GDM1 (cell line): ENCODE results near the gene TCFL5.
A peak's percentile ranks its signal among the peaks of the same experiment; 100 is the strongest.

ENCODE experiments used
- DNase-seq: peaks from one replicate; lab custom pipeline; 2025; lab: John Stamatoyannopoulos, UW

TCFL5 gene

GRCh38 chr20:62795023-62795761 is 66.4 kb downstream of the TCFL5 start:
- peak; percentile 64 for DNase-seq

GRCh38 chr20:62794007-62794724 is 67.5 kb downstream of the TCFL5 start:
- peak; percentile 94 for DNase-seq

DNA sequence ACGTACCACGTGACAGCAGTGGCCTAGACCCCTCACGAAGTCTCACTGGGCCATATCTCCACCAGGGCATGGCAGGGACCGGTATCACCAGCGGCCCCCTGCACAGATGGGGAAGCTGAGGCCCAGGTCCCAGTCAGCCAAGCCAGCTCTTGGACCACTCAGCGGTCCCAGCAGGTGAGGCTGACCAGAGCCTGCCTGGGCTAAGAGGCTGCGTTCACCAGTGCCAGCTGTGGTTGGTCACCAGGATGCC is 67.9 kb downstream of the TCFL5 start:
- no peak for DNase-seq

GRCh38 chr20:62792940-62793756 is 68.5 kb downstream of the TCFL5 start:
- no peak for DNase-seq

- no peak for DNase-seq
Observed at GRCh38 chr20:62792182-62792939, 69.3 kb downstream of the TCFL5 start.

- peak; percentile 83 for DNase-seq
Observed at GRCh38 chr20:62791301-62792181, 70.1 kb downstream of the TCFL5 start.
